Mesendoderm (in vitro differentiated cells): ENCODE measurements around the gene ZNF77. TPM values are rescaled to one million over a fixed set of nuclear protein-coding genes. Genes with fewer than 3 reads are reported as not detected.
"Not testable (repeated sequence)": the region's sequence is repeated elsewhere in the genome, so short reads cannot be mapped to it uniquely, and the experiment has no call there.

Experiments used
- DNase-seq: peaks from one replicate; pipeline ENCODE4 v3.0.0; 2013
- H2AK5ac ChIP-seq: 2 replicates; pipeline ENCODE4 v1.6.1; 2013; ENCODE audit warnings: low read length, inconsistent platforms
- H2BK120ac ChIP-seq: 2 replicates; pipeline ENCODE4 v1.6.1; 2013; ENCODE audit warnings: low read depth, mild to moderate bottlenecking, low read length, moderate library complexity, mixed read lengths
- H2BK15ac ChIP-seq: replicated peaks from 2 replicates; pipeline ENCODE4 v1.6.1; 2013; ENCODE audit warnings: low read depth, mild to moderate bottlenecking, moderate library complexity
- H2BK5ac ChIP-seq: 2 replicates; pipeline ENCODE4 v1.6.1; 2013; ENCODE audit warnings: low read length, inconsistent platforms
- H3K18ac ChIP-seq: 2 replicates; pipeline ENCODE4 v1.6.1; 2013; ENCODE audit warnings: mild to moderate bottlenecking, low read length, mixed read lengths
- H3K23ac ChIP-seq: one replicate; pipeline ENCODE4 v1.6.1; 2013; ENCODE audit warnings: low read length
- H3K27ac ChIP-seq: 2 replicates; pipeline ENCODE4 v1.5.1; 2013; ENCODE audit warnings: low read depth, mild to moderate bottlenecking, inconsistent platforms, low read length, moderate library complexity
- H3K27me3 ChIP-seq: 2 replicates; pipeline ENCODE4 v1.6.1; 2013; ENCODE audit warnings: low read length, control low read depth, mild to moderate bottlenecking, inconsistent platforms; ENCODE audit not compliant: insufficient read depth, poor library complexity
- H3K36me3 ChIP-seq: 2 replicates; pipeline ENCODE4 v1.6.1; 2013; ENCODE audit warnings: low read length, inconsistent platforms; ENCODE audit not compliant: control insufficient read depth, insufficient read depth
- H3K4ac ChIP-seq: one replicate; pipeline ENCODE4 v1.6.1; 2013; ENCODE audit warnings: low read depth, mild to moderate bottlenecking, low read length, moderate library complexity
- H3K4me1 ChIP-seq: 2 replicates; pipeline ENCODE4 v1.6.1; 2013; ENCODE audit warnings: low read depth, low read length, inconsistent platforms; ENCODE audit not compliant: control insufficient read depth
- H3K4me2 ChIP-seq: 2 replicates; pipeline ENCODE4 v1.6.1; 2013; ENCODE audit warnings: low read length
- H3K4me3 ChIP-seq: 2 replicates; pipeline ENCODE4 v1.5.1; 2013; ENCODE audit warnings: mild to moderate bottlenecking, low read length
- H3K56ac ChIP-seq: one replicate; pipeline ENCODE4 v1.6.1; 2013; ENCODE audit warnings: low read length
- H3K79me1 ChIP-seq: 2 replicates; pipeline ENCODE4 v1.6.1; 2013; ENCODE audit warnings: low read length, inconsistent platforms
- H3K79me2 ChIP-seq: 2 replicates; pipeline ENCODE4 v1.6.1; 2013; ENCODE audit warnings: mild to moderate bottlenecking, low read length; ENCODE audit not compliant: control insufficient read depth, insufficient read depth
- H3K9ac ChIP-seq: 2 replicates; pipeline ENCODE4 v1.6.1; 2013; ENCODE audit warnings: low read length, inconsistent platforms
- H4K5ac ChIP-seq: one replicate; pipeline ENCODE4 v1.6.1; 2013; ENCODE audit warnings: low read length
- H4K8ac ChIP-seq: one replicate; pipeline ENCODE4 v1.6.1; 2013; ENCODE audit warnings: low read depth, mild to moderate bottlenecking, control low read depth, low read length, moderate library complexity
- WGBS: extraction: QIAGEN DNeasy Blood & Tissue Kit; methylation state at CpG from one replicate; pipeline ENCODE4 v1.1.7; 2013; ENCODE audit warnings: low lambda C conversion rate, missing lambda C conversion rate; ENCODE audit not compliant: insufficient coverage; ENCODE audit errors: extremely low coverage; 5-methylcytosine and 5-hydroxymethylcytosine counted together
- polyA plus RNA-seq, 2 experiments: library from polyadenylated mRNA; stranded (reverse); fragments of 200-250 nt; gene quantifications; one replicate each; pipeline ENCODE4 v1.2.3, GENCODE V29; 2013

ZNF77 gene
- polyA plus RNA-seq (2013, experiment 1 of 2) = 1.2 TPM
- polyA plus RNA-seq (2013, experiment 2 of 2) = 1.3 TPM

DNA sequence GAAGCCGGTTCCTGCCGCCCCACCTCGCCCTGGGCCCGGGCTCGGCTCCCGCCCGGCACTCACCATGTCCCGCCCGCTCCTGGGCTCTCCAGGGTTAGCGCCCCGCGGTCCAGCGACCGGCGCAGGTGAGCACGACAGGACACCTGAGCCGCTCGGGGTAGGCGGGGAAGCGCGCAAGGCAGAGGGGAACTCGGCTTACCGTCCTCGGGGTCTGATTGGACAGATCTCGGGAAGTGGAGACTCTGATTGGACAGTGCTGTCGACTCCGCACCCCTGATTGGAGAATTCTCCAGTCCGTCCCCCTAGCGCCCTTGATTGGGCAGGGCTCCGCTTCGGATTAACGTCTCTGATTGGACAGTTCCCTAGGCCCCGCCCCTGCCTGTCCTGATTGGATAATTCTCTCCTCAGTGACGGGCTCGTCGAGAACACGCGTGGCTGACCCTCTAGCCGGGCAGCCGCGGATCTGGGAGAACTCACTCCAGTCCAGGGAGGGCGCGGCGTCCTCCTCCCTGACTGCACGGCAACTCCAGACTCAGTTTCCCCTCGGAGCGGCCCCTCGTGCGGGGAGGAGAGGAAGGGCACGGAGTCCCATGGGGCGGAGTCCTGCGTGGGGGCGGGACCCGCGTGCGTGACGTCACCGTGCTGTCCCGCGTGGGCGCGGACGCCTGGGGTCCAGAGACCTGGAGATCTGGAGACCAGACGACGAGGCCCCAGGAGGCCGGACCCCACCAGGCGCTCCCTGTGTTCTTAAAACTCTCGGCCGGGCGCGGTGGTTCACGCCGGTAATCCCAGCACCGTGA, at the start of gene ZNF77:
Gene ZNF77 (minus strand): TSS at position 197 of the 800 bp plus-strand sequence. CDS start 131 bp downstream, at position 66.
- peak within 1 kb of the TSS; percentile 45 for H3K23ac ChIP-seq
- no peak within 1 kb of the TSS for H2AK5ac ChIP-seq
- H3K18ac ChIP-seq = no peak within 1 kb of the TSS
- no peak within 1 kb of the TSS for H4K5ac ChIP-seq
- peaks cover 5% of the 10 kb centered on the region for H3K79me2 ChIP-seq
- no peak within 1 kb of the TSS for H3K27ac ChIP-seq
- peak within 1 kb of the TSS; percentile 77 for H3K4me3 ChIP-seq
- no peak within 1 kb of the TSS for H2BK5ac ChIP-seq
- no CpG with 5 or more reads among the region's 74 CpGs for WGBS
- peak within 1 kb of the TSS; percentile 80 for H3K9ac ChIP-seq
- no peak within 1 kb of the TSS for H4K8ac ChIP-seq
- H3K56ac ChIP-seq = peak within 1 kb of the TSS; percentile 84
- H2BK120ac ChIP-seq = no peak within 1 kb of the TSS
- H3K4ac ChIP-seq = no peak within 1 kb of the TSS
- peak within 1 kb of the TSS; percentile 84 for H3K4me2 ChIP-seq
- no peak within 1 kb of the TSS for H2BK15ac ChIP-seq
- H3K27me3 ChIP-seq = no peaks in the 10 kb centered on the region
- peaks cover 4% of the 10 kb centered on the region for H3K4me1 ChIP-seq
- H3K36me3 ChIP-seq = no peaks in the 10 kb centered on the region
- DNase-seq = peak; percentile 99
- H3K79me1 ChIP-seq = peaks cover 6% of the 10 kb centered on the region

DNA sequence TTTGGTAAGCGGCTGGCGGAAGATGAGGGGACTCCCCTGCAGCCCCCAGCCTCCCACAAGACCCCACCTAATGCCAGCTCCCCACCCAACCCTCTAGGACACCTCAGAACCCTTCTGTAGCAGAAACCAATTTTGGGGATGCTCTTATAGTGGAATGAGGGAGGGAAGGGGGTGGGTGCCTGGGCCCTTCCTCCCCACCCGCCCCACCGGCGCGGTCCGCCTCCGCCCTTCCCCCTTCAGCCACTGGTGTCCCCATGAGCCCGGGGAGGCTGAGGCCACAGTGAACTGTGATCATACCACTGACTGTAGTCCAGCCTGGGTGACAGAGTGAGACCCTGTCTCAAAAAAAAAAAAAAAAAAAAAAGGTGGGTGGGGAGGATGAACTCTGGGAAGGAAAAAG, 48.8 kb upstream of the ZNF77 start:
- Histone ChIP-seq H3K27ac (no peak overlapping the region), H2BK5ac (no peak overlapping the region), H2BK120ac (no peak overlapping the region), H3K23ac (no peak overlapping the region), H3K56ac (no peak overlapping the region), H3K4me3 (no peak overlapping the region), H4K8ac (no peak overlapping the region), H3K27me3 (peaks cover 1% of the 10 kb centered on the region), H3K4me2 (no peak overlapping the region), H3K18ac (no peak overlapping the region), H4K5ac (no peak overlapping the region), H3K79me1 (no peaks in the 10 kb centered on the region), H3K4ac (no peak overlapping the region), H2AK5ac (no peak overlapping the region), H3K36me3 (no peaks in the 10 kb centered on the region), H2BK15ac (no peak overlapping the region), H3K4me1 (no peaks in the 10 kb centered on the region), H3K9ac (no peak overlapping the region), H3K79me2 (no peaks in the 10 kb centered on the region)
- no peak for DNase-seq
- no CpG with 5 or more reads among the region's 9 CpGs for WGBS

DNA sequence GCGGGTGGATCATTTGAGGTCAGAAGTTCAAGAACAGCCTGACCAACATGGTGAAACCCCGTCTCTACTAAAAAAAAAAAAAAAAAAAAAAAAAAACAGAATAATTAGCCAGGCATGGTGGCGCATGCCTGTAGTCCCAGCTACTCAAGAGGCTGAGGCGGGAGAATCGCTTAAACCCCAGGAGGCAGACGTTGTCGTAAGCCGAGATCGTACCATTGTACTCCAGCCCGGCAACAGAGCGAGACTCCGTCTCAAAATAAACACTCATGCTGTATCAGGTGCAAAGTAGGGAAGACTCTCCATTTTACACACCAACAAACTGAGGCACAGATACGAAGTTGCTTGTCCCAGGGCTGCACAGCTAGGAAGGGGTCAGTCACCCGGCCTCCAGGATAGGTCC, 48.2 kb upstream of the ZNF77 start:
- no CpG with 5 or more reads among the region's 14 CpGs for WGBS
- Histone ChIP-seq H3K9ac (no peak overlapping the region), H3K27me3 (peaks cover 2% of the 10 kb centered on the region), H2AK5ac (no peak overlapping the region), H3K56ac (no peak overlapping the region), H3K4me3 (no peak overlapping the region), H3K36me3 (no peaks in the 10 kb centered on the region), H4K8ac (no peak overlapping the region), H2BK15ac (no peak overlapping the region), H3K4ac (no peak overlapping the region), H3K27ac (no peak overlapping the region), H3K4me1 (no peaks in the 10 kb centered on the region), H4K5ac (no peak overlapping the region), H2BK5ac (no peak overlapping the region), H3K79me1 (no peaks in the 10 kb centered on the region), H2BK120ac (no peak overlapping the region), H3K18ac (no peak overlapping the region), H3K23ac (no peak overlapping the region), H3K79me2 (no peaks in the 10 kb centered on the region), H3K4me2 (no peak overlapping the region)
- DNase-seq = no peak

DNA sequence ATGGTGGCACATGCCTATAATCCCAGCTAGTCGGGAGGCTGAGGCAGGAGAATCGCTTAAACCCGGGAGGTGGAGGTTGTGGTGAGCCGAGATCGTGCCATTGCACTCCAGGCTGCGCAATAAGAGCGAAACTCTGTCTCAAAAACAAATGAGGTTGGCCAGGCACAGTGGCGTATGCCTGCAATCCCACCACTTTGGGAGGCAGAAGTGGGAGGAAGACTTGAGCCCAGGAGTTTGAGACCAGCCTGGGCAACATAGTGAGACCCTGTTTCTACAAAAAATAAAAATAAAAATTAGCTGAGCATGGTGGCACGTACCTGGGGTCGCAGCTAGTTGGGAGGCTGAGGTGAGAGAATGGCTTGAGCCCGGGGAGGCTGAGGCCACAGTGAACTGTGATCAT, 47.6 kb upstream of the ZNF77 start:
- H3K56ac ChIP-seq, H3K4me2 ChIP-seq, H3K27ac ChIP-seq, H3K4me1 ChIP-seq, H3K27me3 ChIP-seq, DNase-seq, H2BK15ac ChIP-seq, H4K5ac ChIP-seq, H4K8ac ChIP-seq, H3K9ac ChIP-seq, H2AK5ac ChIP-seq, H3K23ac ChIP-seq, H3K79me1 ChIP-seq, H3K79me2 ChIP-seq, H2BK120ac ChIP-seq, H2BK5ac ChIP-seq, H3K4ac ChIP-seq, H3K36me3 ChIP-seq, H3K4me3 ChIP-seq, H3K18ac ChIP-seq: not testable (repeated sequence)
- no CpG with 5 or more reads among the region's 11 CpGs for WGBS

DNA sequence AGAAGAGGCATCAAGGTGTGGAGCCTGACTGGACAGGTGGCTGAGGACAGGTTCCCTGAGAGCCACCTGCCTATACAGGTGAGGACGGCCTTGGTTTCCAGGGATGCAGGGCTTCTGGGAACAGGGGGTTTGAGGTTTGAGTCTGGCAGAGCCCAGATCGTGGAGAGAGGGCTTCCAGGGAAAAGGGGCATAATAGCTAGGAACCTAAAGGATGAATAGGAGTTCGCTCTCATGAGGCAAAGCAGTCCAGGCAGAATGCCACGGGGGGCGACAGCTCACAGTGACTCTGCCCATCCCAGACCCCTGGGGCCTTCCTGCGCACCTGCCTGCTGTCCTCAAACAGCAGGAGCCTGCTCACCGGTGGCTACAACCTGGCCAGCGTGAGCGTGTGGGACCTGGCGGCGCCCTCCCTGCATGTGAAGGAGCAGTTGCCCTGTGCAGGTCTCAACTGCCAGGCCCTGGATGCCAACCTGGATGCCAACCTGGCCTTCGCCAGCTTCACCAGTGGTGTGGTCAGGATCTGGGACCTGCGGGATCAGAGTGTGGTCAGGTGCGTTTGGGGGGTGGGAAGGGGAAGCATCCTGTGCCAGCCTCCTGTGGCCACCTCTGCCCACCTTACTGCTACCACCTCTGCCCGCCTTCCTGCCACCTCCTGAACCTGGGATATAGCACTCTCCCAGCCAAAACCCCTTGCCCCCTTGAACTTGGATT, 44.6 kb upstream of the ZNF77 start:
- Histone ChIP-seq H2BK15ac (no peak overlapping the region), H3K18ac (no peak overlapping the region), H4K8ac (no peak overlapping the region), H3K27me3 (peaks cover 4% of the 10 kb centered on the region), H3K4me3 (no peak overlapping the region), H3K9ac (no peak overlapping the region), H3K79me1 (no peaks in the 10 kb centered on the region), H3K4me2 (no peak overlapping the region), H3K4ac (no peak overlapping the region), H2BK5ac (no peak overlapping the region), H3K56ac (no peak overlapping the region), H3K36me3 (no peaks in the 10 kb centered on the region), H3K4me1 (no peaks in the 10 kb centered on the region), H2AK5ac (no peak overlapping the region), H3K23ac (no peak overlapping the region), H2BK120ac (no peak overlapping the region), H3K27ac (no peak overlapping the region), H4K5ac (no peak overlapping the region), H3K79me2 (no peaks in the 10 kb centered on the region)
- WGBS = no CpG with 5 or more reads among the region's 15 CpGs
- no peak for DNase-seq
